Mesenchymal stem cell (in vitro differentiated cells and primary cell): ENCODE data around the gene LASP1.

Source experiments
- DNase-seq: peaks from one replicate; pipeline ENCODE4 v3.0.0-alpha.2; 2013
- H2AFZ ChIP-seq: one replicate; pipeline ENCODE4 v1.6.1; 2013; ENCODE audit warnings: low read depth, mild to moderate bottlenecking, control low read depth, inconsistent platforms, low read length, moderate library complexity
- H2AK5ac ChIP-seq: 2 replicates; pipeline ENCODE4 v1.6.1; 2013; ENCODE audit warnings: low read length, moderate library complexity, mild to moderate bottlenecking, inconsistent platforms; ENCODE audit not compliant: severe bottlenecking
- H2BK120ac ChIP-seq: one replicate; pipeline ENCODE4 v1.6.1; 2013; ENCODE audit warnings: low read depth, mild to moderate bottlenecking, inconsistent platforms, low read length, moderate library complexity
- H2BK12ac ChIP-seq, 2 experiments: one replicate each; pipeline ENCODE4 v1.6.1; 2013; ENCODE audit warnings: inconsistent platforms in 2 of 2, low read length in 2 of 2, mild to moderate bottlenecking in 2 of 2, moderate library complexity in 2 of 2, control low read depth in 1 of 2
- H2BK15ac ChIP-seq: one replicate; pipeline ENCODE4 v1.6.1; 2013; ENCODE audit warnings: mild to moderate bottlenecking, low read depth, inconsistent platforms; ENCODE audit not compliant: poor library complexity, severe bottlenecking
- H2BK5ac ChIP-seq: 2 replicates; pipeline ENCODE4 v1.6.1; 2013; ENCODE audit warnings: low read depth, mild to moderate bottlenecking, low read length, control low read depth, inconsistent platforms; ENCODE audit not compliant: poor library complexity, severe bottlenecking
- H3K14ac ChIP-seq, 2 experiments: one replicate each; pipeline ENCODE4 v1.6.1; 2013; ENCODE audit warnings: inconsistent platforms in 2 of 2, low read length in 2 of 2, control low read depth in 1 of 2, mild to moderate bottlenecking in 1 of 2, moderate library complexity in 1 of 2
- H3K18ac ChIP-seq, 2 experiments: one replicate each; pipeline ENCODE4 v1.6.1; 2013; ENCODE audit warnings: inconsistent platforms in 2 of 2, low read length in 2 of 2, control low read depth in 1 of 2, low read depth in 1 of 2, mild to moderate bottlenecking in 1 of 2
- H3K23ac ChIP-seq, 2 experiments: one replicate each; pipeline ENCODE4 v1.6.1; 2013; ENCODE audit warnings: inconsistent platforms in 2 of 2, low read length in 2 of 2, mild to moderate bottlenecking in 2 of 2, moderate library complexity in 2 of 2, control low read depth in 1 of 2
- H3K27ac ChIP-seq: 2 replicates; pipeline ENCODE4 v1.5.1; 2013; ENCODE audit warnings: mild to moderate bottlenecking, moderate library complexity, low read length, control low read depth, inconsistent platforms; ENCODE audit not compliant: poor library complexity, severe bottlenecking
- H3K27me3 ChIP-seq, 2 experiments: 2 replicates each; pipeline versions ENCODE4 v1.6.1 to v1.7.0; 2013; ENCODE audit warnings: low read length in 2 of 2, mild to moderate bottlenecking in 2 of 2, moderate library complexity in 2 of 2, control low read depth in 1 of 2, inconsistent platforms in 1 of 2; ENCODE audit not compliant: control insufficient read depth in 1 of 2, insufficient read depth in 1 of 2
- H3K36me3 ChIP-seq, 2 experiments: 2 replicates each; pipeline versions ENCODE4 v1.6.1 to v1.7.0; 2013; ENCODE audit warnings: low read length in 2 of 2, control low read depth in 1 of 2, inconsistent platforms in 1 of 2, low read depth in 1 of 2, mild to moderate bottlenecking in 1 of 2; ENCODE audit not compliant: insufficient read depth in 2 of 2, control insufficient read depth in 1 of 2
- H3K4ac ChIP-seq, 2 experiments: one replicate each; pipeline ENCODE4 v1.6.1; 2013; ENCODE audit warnings: inconsistent platforms in 2 of 2, low read length in 2 of 2, mild to moderate bottlenecking in 2 of 2, moderate library complexity in 2 of 2, control low read depth in 1 of 2, low read depth in 1 of 2
- H3K4me1 ChIP-seq: 2 replicates; pipeline ENCODE4 v1.6.1; 2013; ENCODE audit warnings: low read depth, low read length, control low read depth; ENCODE audit not compliant: control insufficient read depth, insufficient read depth
- H3K4me2 ChIP-seq: 2 replicates; pipeline ENCODE4 v1.6.1; 2013; ENCODE audit warnings: low read length, mild to moderate bottlenecking, inconsistent platforms; ENCODE audit not compliant: poor library complexity, severe bottlenecking
- H3K4me3 ChIP-seq, 2 experiments: 2 replicates each; pipeline versions ENCODE4 v1.5.1 to v1.7.0; 2013; ENCODE audit warnings: low read length in 2 of 2, mild to moderate bottlenecking in 2 of 2, control low read depth in 1 of 2, low read depth in 1 of 2; ENCODE audit not compliant: insufficient read depth in 1 of 2
- H3K79me1 ChIP-seq: replicated peaks from 2 replicates; pipeline ENCODE4 v1.6.1; 2013; ENCODE audit warnings: mild to moderate bottlenecking, control low read depth, low read length, inconsistent platforms; ENCODE audit not compliant: poor library complexity, severe bottlenecking
- H3K9ac ChIP-seq: 2 replicates; pipeline ENCODE4 v1.7.0; 2013; ENCODE audit warnings: mild to moderate bottlenecking, low read length, moderate library complexity
- H3K9me3 ChIP-seq: 2 replicates; pipeline ENCODE4 v1.7.0; 2013; ENCODE audit warnings: mild to moderate bottlenecking, low read length; ENCODE audit not compliant: control insufficient read depth
- H4K8ac ChIP-seq: one replicate; pipeline ENCODE4 v1.6.1; 2013; ENCODE audit warnings: inconsistent platforms, mild to moderate bottlenecking, low read length, moderate library complexity
- H4K91ac ChIP-seq: one replicate; pipeline ENCODE4 v1.6.1; 2013; ENCODE audit warnings: mild to moderate bottlenecking, low read length, inconsistent platforms
- WGBS: methylation state at CpG from one replicate; pipeline ENCODE4 v1.1.7; 2013; ENCODE audit warnings: mixed read lengths; 5-methylcytosine and 5-hydroxymethylcytosine counted together

LASP1 gene

GRCh38 chr17:38882870-38883269 is 13.0 kb downstream of the LASP1 start:
- Histone ChIP-seq H2BK5ac (no peak overlapping the region), H3K36me3 (peaks cover 74 to 78% of the 10 kb centered on the region in 2 experiments)

GRCh38 chr17:38883592-38884526 is 14.0 kb downstream of the LASP1 start:
- Histone ChIP-seq H3K4ac (no peak overlapping the region), H3K36me3 (peaks cover 73 to 78% of the 10 kb centered on the region in 2 experiments), H3K9ac (peak overlapping the region; percentile 46), H3K4me3 (peak overlapping the region in 1 of 2 experiments; percentile 16), H3K79me1 (no peaks in the 10 kb centered on the region), H4K91ac (no peak overlapping the region), H2BK15ac (no peak overlapping the region), H3K27ac (peak overlapping the region; percentile 48), H2BK120ac (peak overlapping the region; percentile 6), H2BK12ac (peak overlapping the region in 1 of 2 experiments; percentile 80), H3K23ac (peak overlapping the region in 1 of 2 experiments; percentile 30), H2AFZ (no peak overlapping the region), H3K4me2 (no peak overlapping the region), H3K18ac (no peak overlapping the region), H4K8ac (no peak overlapping the region), H2AK5ac (peak overlapping the region; percentile 76), H2BK5ac (peak overlapping the region; percentile 61), H3K14ac (peak overlapping the region in 1 of 2 experiments; percentile 57), H3K9me3 (no peaks in the 10 kb centered on the region), H3K27me3 (no peaks in the 10 kb centered on the region), H3K4me1 (peaks cover 67% of the 10 kb centered on the region)
- DNase-seq = no peak
- 76% methylated on average over 18 of the region's 19 CpGs for WGBS

More at GRCh38 chr17:38882870-38883269, 13.0 kb downstream of the LASP1 start:
- no peak overlapping the region for H3K14ac ChIP-seq
- no peak overlapping the region for H4K8ac ChIP-seq
- no peaks in the 10 kb centered on the region for H3K9me3 ChIP-seq
- no peaks in the 10 kb centered on the region for H3K27me3 ChIP-seq
- H2AFZ ChIP-seq = no peak overlapping the region
- peak overlapping the region in 1 of 2 experiments; percentile 5 for H3K18ac ChIP-seq
- no peaks in the 10 kb centered on the region for H3K79me1 ChIP-seq
- no peak for DNase-seq
- no peak overlapping the region for H2BK12ac ChIP-seq
- H2AK5ac ChIP-seq = no peak overlapping the region
- no peak overlapping the region for H3K23ac ChIP-seq
- no peak overlapping the region for H2BK120ac ChIP-seq
- peaks cover 73% of the 10 kb centered on the region for H3K4me1 ChIP-seq
- no peak overlapping the region for H3K4me2 ChIP-seq
- H3K4me3 ChIP-seq = no peak overlapping the region
- H3K9ac ChIP-seq = peak overlapping the region; percentile 46
- peak overlapping the region; percentile 10 for H3K27ac ChIP-seq
- H4K91ac ChIP-seq = no peak overlapping the region
- H2BK15ac ChIP-seq = no peak overlapping the region
- WGBS = 100% methylated on average over 2 of the region's 2 CpGs
- H3K4ac ChIP-seq = no peak overlapping the region

- H3K36me3 ChIP-seq = peaks cover 79 to 81% of the 10 kb centered on the region in 2 experiments
- H3K18ac ChIP-seq = peak overlapping the region; percentile 25 to 28
- H4K91ac ChIP-seq = no peak overlapping the region
- peak overlapping the region in 1 of 2 experiments; percentile 40 for H3K23ac ChIP-seq
- H2AK5ac ChIP-seq = no peak overlapping the region
- H2BK120ac ChIP-seq = no peak overlapping the region
- DNase-seq = no peak
- H4K8ac ChIP-seq = peak overlapping the region; percentile 13
- no peak overlapping the region for H2BK12ac ChIP-seq
- H2AFZ ChIP-seq = no peak overlapping the region
- H3K9me3 ChIP-seq = no peaks in the 10 kb centered on the region
- H3K4me1 ChIP-seq = peaks cover 62% of the 10 kb centered on the region
- no peak overlapping the region for H3K4ac ChIP-seq
- no peak overlapping the region for H2BK5ac ChIP-seq
- H2BK15ac ChIP-seq = no peak overlapping the region
- no peak overlapping the region for H3K9ac ChIP-seq
- no peak overlapping the region for H3K4me2 ChIP-seq
- H3K27me3 ChIP-seq = no peaks in the 10 kb centered on the region
- H3K4me3 ChIP-seq = no peak overlapping the region
- H3K79me1 ChIP-seq = peaks cover 2% of the 10 kb centered on the region
- no peak overlapping the region for H3K14ac ChIP-seq
- H3K27ac ChIP-seq = no peak overlapping the region
- 87% methylated on average over 7 of the region's 9 CpGs for WGBS
Observed at GRCh38 chr17:38885044-38885727, 15.3 kb downstream of the LASP1 start.
